Activated CD4-positive, alpha-beta T cell treated with anti-CD3 and anti-CD28 coated beads for 1 hour (primary cell): Measurements from ENCODE around the gene NSUN6.

Experiments
- DNase-seq: peaks from one replicate; pipeline ENCODE4 v3.0.0-alpha.2; 2020

NSUN6 gene

GRCh38 chr10:18651324-18652007, at the start of gene NSUN6:
NSUN6 (minus strand) TSS chr10:18651587; CDS start chr10:18651203, 384 bp downstream.
- peak; percentile 94 for DNase-seq

GRCh38 chr10:18699849-18700840, 48.8 kb upstream of the NSUN6 start:
- no peak for DNase-seq

DNA sequence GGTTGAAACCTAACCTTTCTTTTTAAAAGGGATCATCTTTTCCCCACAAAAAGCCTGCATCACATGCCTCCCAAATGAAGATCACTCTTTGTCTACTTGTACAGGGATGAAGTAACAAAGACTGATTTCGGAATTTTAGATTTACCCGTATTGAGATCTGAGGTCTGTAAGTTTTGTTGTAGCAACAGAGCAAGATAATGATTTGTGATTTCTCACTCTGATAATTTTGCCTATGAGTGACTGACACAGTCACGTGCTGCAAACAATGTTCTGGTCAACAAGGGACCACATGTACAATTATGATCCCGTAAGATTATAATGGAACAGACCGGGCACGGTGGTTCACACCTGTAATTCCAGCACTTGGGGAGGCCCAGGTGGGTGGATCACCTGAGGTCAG, 39.2 kb upstream of the NSUN6 start:
- no peak for DNase-seq

DNA sequence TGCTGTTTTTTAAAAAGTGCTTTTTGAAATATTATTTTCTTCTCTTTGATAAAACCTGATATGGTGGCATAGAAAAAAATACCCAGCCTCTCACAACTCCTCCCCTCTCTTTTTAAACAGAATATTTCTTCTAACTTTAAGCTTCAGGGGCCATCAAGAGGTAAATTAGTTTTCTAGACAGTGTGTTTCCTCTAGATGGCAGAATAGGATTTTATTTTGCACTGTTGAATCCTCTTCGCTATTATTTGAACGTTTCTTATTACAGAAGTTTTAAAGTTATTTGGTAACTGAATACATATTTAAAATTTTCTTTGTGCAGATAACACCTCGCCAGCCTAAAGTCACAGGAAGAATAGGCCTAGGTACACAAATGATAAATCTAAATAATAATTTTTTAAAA, 38.1 kb upstream of the NSUN6 start:
- no peak for DNase-seq

DNA sequence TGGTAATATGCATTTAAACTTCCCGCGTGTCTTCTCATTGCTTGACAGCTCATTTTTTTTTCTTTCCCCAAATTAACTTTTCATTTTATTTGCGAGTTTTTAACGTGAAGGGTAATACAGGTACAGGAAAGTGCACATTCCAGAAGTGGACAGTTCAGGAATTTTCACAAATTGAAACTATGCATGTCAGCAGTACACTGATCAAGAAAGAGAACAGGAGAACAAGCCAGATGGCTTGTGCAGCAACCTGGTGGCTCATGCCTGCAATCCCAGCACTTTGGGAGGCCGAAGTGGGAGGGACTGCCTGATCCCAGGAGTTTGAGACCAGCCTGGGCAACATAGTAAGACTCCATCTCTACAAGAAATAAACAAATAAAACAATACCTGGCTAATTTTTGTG, 36.3 kb upstream of the NSUN6 start:
- no peak for DNase-seq

- DNase-seq: no peak
Observed at GRCh38 chr10:18687195-18687594, 35.8 kb upstream of the NSUN6 start.

GRCh38 chr10:18685555-18685954, 34.2 kb upstream of the NSUN6 start:
- DNase-seq: no peak

- no peak for DNase-seq
Observed at GRCh38 chr10:18684953-18685352, 33.6 kb upstream of the NSUN6 start.

- no peak for DNase-seq
Observed at GRCh38 chr10:18684416-18684815, 33.0 kb upstream of the NSUN6 start.

DNA sequence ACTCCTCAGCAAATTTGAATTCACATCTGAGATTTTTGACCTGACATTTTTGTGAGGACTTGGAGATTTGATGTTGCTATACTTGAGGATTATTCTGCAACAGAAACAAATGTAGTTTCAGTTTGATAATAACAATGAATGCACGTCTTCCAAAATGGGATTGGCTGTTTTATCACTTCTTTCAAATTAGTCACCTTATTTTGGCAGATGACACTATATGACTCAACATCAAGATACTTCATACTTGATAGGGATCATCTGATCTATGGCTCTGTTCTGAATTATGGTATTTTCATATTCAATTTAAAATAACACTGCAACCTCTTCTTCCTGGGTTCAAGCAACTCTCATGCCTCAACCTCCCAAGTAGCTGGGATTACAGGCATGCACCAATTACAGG, 32.0 kb upstream of the NSUN6 start:
- no peak for DNase-seq

GRCh38 chr10:18681971-18682411, 30.6 kb upstream of the NSUN6 start:
- DNase-seq: no peak

- DNase-seq: no peak
Observed at GRCh38 chr10:18681366-18681765, 30.0 kb upstream of the NSUN6 start.

DNA sequence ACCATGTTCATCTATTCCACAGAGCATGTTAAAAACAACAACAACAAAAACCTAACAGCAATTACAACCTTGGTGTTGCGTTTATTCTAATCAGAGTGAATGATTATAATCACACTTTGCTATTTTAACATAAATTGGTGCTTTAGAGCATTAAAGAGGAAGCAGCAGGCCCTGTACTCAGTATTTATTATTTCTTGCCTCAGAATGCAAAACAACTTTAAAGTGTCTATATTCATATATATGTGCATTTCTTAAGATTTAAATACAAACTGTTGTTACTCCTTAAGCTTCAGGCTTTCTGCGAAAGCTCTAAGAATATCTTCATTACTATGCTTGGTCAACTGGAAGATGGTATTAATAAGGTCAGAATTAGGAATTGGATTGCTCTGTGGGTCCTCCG, 29.4 kb upstream of the NSUN6 start:
- no peak for DNase-seq

DNA sequence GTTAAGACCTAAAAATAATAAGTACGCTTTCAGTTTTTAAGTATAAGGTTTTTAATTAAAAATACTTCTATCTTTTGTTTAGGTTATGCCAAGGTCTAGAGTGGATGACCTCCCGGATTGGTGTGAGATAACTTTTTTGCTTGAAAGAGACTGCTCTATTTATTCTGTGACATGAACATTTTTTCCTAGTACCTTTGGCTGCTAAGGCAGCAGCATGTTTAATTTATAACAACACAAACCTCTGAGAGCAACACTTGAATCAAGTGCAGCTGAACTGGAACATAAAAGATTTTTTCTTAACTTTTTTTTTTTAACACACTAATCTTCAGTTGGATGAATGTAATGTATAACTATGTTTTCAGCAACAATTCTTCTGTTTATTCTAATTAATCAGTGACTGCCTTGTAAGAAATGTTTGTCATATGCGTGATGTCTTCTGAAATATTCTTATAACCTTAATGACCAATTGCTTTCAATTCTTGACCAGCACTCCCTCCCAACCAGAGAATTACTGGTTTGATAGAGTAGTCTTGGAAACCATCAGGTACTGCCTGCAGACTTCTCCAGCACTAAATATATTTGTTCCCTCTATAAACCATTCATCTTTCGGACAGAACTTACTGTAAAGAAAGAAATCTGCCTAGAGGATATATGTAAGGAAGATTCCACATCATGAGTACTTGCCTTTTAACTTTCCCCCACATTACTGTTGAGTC, 23.9 kb upstream of the NSUN6 start:
- DNase-seq: no peak

DNA sequence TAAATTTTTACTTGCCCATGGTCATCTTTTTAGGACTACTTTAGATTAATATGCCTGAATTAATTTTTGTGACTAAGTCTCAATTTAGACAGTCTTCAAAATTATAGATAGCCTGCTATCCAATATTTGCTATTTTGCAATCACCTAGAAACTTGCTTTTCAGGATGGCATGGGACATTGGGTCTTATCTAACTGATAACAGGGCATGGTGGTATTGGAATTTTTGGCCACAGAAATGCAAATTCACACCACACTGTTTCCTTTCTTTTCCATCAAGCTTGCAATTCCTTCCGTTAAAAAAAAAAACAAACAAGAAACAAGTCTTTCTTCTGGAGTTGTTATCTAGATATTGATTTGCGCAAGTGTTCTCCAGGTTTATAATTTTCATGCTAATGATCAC, 16.6 kb upstream of the NSUN6 start:
- no peak for DNase-seq

DNA sequence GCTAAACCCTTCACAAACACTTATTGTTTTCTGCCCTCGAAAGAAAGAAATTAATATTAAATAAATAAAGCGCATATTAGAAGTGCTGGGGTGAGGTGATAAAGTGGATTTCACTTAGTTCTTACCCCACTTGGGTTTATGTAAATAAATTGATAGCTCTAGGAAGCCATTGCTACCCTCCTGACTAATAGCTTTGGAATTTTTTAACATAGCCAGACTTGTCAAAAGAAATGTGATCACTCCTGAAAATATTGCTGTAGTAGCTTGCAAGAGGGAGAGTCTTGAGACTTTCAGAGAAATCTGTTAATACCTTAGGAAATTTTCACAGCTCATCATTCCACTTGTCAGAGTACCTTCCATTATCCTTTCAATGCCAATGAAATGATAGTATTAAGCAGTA, 15.4 kb upstream of the NSUN6 start:
- DNase-seq: no peak

DNA sequence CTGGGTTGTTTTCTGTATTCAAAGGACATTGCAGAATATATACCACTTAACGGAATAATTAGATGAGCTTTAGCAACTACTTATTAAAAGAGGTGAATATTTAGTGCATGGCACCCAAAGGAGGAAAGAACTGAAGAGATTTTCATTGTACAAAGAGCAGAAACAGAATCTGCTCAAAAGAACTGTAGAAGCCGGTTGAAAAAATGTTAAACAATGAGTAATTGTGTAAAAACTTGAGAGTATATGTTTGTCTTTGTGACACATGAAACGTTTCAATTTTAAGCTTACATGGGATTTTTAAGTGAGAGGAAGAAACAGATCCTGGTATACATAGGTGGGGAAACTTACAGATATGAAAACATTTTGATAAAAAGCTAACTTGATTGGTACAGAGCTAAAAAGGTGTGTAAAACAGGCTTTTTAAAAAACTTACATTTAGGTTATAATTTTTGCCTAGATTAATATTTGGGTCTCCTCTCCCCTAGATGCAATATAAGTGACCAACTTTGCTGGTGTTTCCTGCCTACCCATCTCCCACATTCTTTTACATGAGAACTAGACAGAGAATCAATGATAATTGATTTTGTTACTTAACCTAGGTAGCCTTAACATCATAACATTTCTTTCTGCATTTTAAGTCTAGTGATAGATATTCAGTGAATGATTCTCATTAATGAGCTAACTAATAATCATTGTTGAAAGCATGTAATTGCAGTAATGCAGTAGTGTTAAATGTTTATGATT, 14.6 kb upstream of the NSUN6 start:
- DNase-seq: no peak

DNA sequence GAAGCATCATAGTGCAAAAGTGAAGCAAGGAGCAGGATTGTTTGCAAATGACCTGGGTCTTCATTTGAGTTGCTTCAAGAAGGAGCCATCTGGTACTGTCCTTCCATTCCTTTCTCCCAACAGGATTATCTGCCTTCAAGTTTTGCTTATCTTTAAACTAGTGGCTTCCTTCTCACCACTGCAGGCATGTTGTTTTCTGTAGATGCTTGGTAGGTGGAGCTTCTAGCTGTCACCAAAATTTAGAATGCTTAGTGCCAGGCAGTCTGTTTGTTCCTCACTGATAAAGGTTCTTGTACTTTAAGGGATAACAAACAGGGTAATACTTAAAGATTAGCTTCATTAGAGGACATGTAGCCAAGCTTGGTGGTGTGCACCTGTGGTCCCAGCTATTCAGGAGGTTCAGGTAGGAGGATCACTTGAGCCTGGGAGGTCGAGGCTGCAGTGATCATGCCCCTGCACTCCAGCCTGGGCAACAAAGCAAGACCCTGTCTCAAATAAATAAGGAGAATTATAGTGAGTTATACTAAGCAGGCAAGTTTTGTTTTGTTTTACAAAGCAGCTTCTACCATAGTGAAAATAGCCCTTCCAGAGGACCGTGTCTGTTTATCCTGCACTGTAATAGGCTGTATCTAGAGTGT, 13.6 kb upstream of the NSUN6 start:
- DNase-seq: no peak

- DNase-seq: no peak
Observed at GRCh38 chr10:18660816-18661431, 9.5 kb upstream of the NSUN6 start.

- no peak for DNase-seq
Observed at GRCh38 chr10:18659819-18660535, 8.6 kb upstream of the NSUN6 start.
